B cell (primary cell): ENCODE results near the gene PSMG3. TPM values are rescaled to one million over a fixed set of nuclear protein-coding genes. Genes with fewer than 3 reads are reported as not detected.

Experiments
- ATAC-seq: fragments of 200-7000 bp; cut with Tn5 transposase; one replicate; pipeline ENCODE4 v1.10.0; 2021; ENCODE audit warnings: low read depth, mild to moderate bottlenecking, moderate number of reproducible peaks, moderate library complexity
- CTCF ChIA-PET: fragments of 350-600 bp; sonication (Branson Sonifier 250); formaldehyde crosslinking; loops from one replicate; lab custom pipeline; 2021; ENCODE audit warnings: antibody characterized with exemption, inconsistent platforms; lab: Charles Lee
- POLR2A ChIA-PET: fragments of 350-600 bp; sonication (Branson Sonifier 250); formaldehyde crosslinking; loops from one replicate; lab custom pipeline; 2021; ENCODE audit warnings: antibody characterized with exemption; lab: Charles Lee
- DNase-seq: peaks from one replicate; pipeline ENCODE4 v3.0.0; 2013
- H2AFZ ChIP-seq: 2 replicates; pipeline ENCODE4 v1.6.1; 2012; ENCODE audit warnings: mild to moderate bottlenecking, low read depth, low read length; ENCODE audit not compliant: insufficient read depth, poor library complexity, severe bottlenecking
- H3K27ac ChIP-seq, 2 donors: 1 replicate in 1 of 2; 2 replicates in 1 of 2; pipeline ENCODE4 v1.5.1; 2012 to 2013; ENCODE audit warnings: low read length in 2 of 2, mild to moderate bottlenecking in 2 of 2, moderate library complexity in 1 of 2
- H3K27me3 ChIP-seq, 4 experiments: fragments of 200-600 bp in 1 of 4; sonication (generic) in 1 of 4; replicated peaks in 1 of 4; 1 replicate in 2 of 4; 2 replicates in 2 of 4; pipeline versions ENCODE4 v1.6.1 to v1.7.0; 2013 to 2016; ENCODE audit warnings: low read length in 3 of 4, mild to moderate bottlenecking in 2 of 4, mixed read lengths in 1 of 4, moderate library complexity in 1 of 4; ENCODE audit not compliant: insufficient read depth in 4 of 4, control insufficient read depth in 3 of 4; ENCODE audit errors: control extremely low read depth in 1 of 4
- H3K36me3 ChIP-seq, 2 experiments: replicated peaks in 1 of 2; 1 replicate in 1 of 2; 2 replicates in 1 of 2; pipeline versions ENCODE4 v1.6.1 to v1.7.1; 2013; ENCODE audit warnings: low read length in 1 of 2; ENCODE audit not compliant: insufficient read depth in 2 of 2, control insufficient read depth in 1 of 2; ENCODE audit errors: control extremely low read depth in 1 of 2, extremely low read depth in 1 of 2
- H3K4me1 ChIP-seq, 2 donors: fragments of 200-600 bp in 1 of 2; sonication (generic) in 1 of 2; 1 replicate in 1 of 2; 2 replicates in 1 of 2; pipeline versions ENCODE4 v1.5.1 to v1.6.1; 2013 to 2017; ENCODE audit warnings: low read length in 2 of 2; ENCODE audit not compliant: control insufficient read depth in 2 of 2, insufficient read depth in 2 of 2
- H3K4me2 ChIP-seq: replicated peaks from 2 replicates; pipeline ENCODE3; 2012; ENCODE audit warnings: mild to moderate bottlenecking, low read depth, low read length; ENCODE audit not compliant: poor library complexity, severe bottlenecking
- H3K4me3 ChIP-seq, 5 experiments: fragments of 200-600 bp in 1 of 5; sonication (generic) in 1 of 5; 1 replicate in 3 of 5; 2 replicates in 2 of 5; pipeline versions ENCODE4 v1.5.1 to v1.7.0; 2011 to 2016; ENCODE audit warnings: low read length in 4 of 5, mild to moderate bottlenecking in 4 of 5, low read depth in 2 of 5, control low read depth in 1 of 5, moderate library complexity in 1 of 5; ENCODE audit not compliant: insufficient read depth in 1 of 5; ENCODE audit errors: control extremely low read depth in 1 of 5, extremely low read depth in 1 of 5
- H3K79me2 ChIP-seq: fragments of 200-600 bp; sonication (generic); one replicate; pipeline ENCODE4 v1.6.0; 2016; ENCODE audit warnings: low read length; ENCODE audit not compliant: control insufficient read depth, insufficient read depth
- H3K9ac ChIP-seq: fragments of 200-600 bp; sonication (generic); 2 replicates; pipeline ENCODE4 v1.6.1; 2017; ENCODE audit warnings: mild to moderate bottlenecking, low read length, moderate library complexity
- H3K9me3 ChIP-seq, 3 donors: one replicate each; pipeline versions ENCODE4 v1.6.1 to v1.7.1; 2013; ENCODE audit warnings: low read length in 2 of 3; ENCODE audit not compliant: control insufficient read depth in 2 of 3, insufficient read depth in 1 of 3; ENCODE audit errors: control extremely low read depth in 1 of 3
- H4K20me1 ChIP-seq: 2 replicates; pipeline ENCODE4 v1.6.0; 2012; ENCODE audit warnings: mild to moderate bottlenecking, low read length; ENCODE audit not compliant: insufficient read depth, control insufficient read depth, poor library complexity, severe bottlenecking
- H3K27ac Mint-ChIP-seq: one replicate; pipeline ENCODE4 v1.8.0; 2021; ENCODE audit warnings: mixed read lengths
- H3K27me3 Mint-ChIP-seq: one replicate; pipeline ENCODE4 v1.8.0; 2021; ENCODE audit warnings: mixed read lengths
- H3K4me1 Mint-ChIP-seq: one replicate; pipeline ENCODE4 v1.8.0; 2021; ENCODE audit warnings: mixed read lengths
- H3K4me3 Mint-ChIP-seq: one replicate; pipeline ENCODE4 v1.8.0; 2021; ENCODE audit warnings: mixed read lengths
- H3K9me3 Mint-ChIP-seq: one replicate; pipeline ENCODE4 v1.8.0; 2022; ENCODE audit warnings: mixed read lengths; ENCODE audit not compliant: insufficient read depth
- CTCF ChIP-seq: fragments of 200-600 bp; IDR thresholded peaks from one replicate; pipeline ENCODE4 v1.8.0; 2022; ENCODE audit warnings: antibody characterized with exemption, mild to moderate bottlenecking
- EZH2 ChIP-seq: IDR thresholded peaks from 2 replicates; pipeline ENCODE4 v1.6.1; 2012; ENCODE audit warnings: borderline replicate concordance, low read depth, mild to moderate bottlenecking, moderate library complexity, low read length; ENCODE audit not compliant: insufficient read depth, poor library complexity, severe bottlenecking
- WGBS: methylation state at CpG from one replicate; pipeline ENCODE4 v1.1.5; 2013; ENCODE audit warnings: missing lambda C conversion rate; ENCODE audit not compliant: insufficient coverage; 5-methylcytosine and 5-hydroxymethylcytosine counted together
- intact Hi-C: fragments of 100-400 bp; cut with micrococcal nuclease; formaldehyde crosslinking; loops from one replicate; pipeline ENCODE4 v1.10.0; 2022
- polyA plus RNA-seq: library from polyadenylated mRNA; depleted of rRNA; stranded (reverse); fragments of >200 nt; gene quantifications from 2 replicates; pipeline ENCODE4 v1.2.3, GENCODE V29; 2012
- total RNA-seq, 2 donors: library from RNA; stranded (reverse); fragments of 120-200 nt in 1 of 2; gene quantifications; 1 replicate in 1 of 2; 2 replicates in 1 of 2; pipeline versions ENCODE4 v1.2.3 to v1.2.4, GENCODE V29; 2013 to 2022

The PSMG3 gene
- total and polyA plus RNA-seq, 2 donors (not counting 1 experiment from before 2014, with no cell fraction given), result 27.4 to 75.7 TPM

GRCh38 chr7:1557771-1558170, 12.1 kb downstream of the PSMG3 start:
- H4K20me1 ChIP-seq, result no peaks in the 10 kb centered on the region
- H3K9me3 ChIP-seq, result no peaks in the 10 kb centered on the region
- DNase-seq (no peak), ATAC-seq (no peak)
- ChIA-PET POLR2A (no interaction called here), CTCF (no interaction called here)
- H3K27ac Mint-ChIP-seq, result no peak overlapping the region
- no peak overlapping the region for H3K4me3 ChIP-seq
- no peaks in the 10 kb centered on the region for H3K36me3 ChIP-seq
- no peaks in the 10 kb centered on the region for H3K9me3 Mint-ChIP-seq
- 92% methylated on average over 10 of the region's 10 CpGs for WGBS
- H3K4me1 Mint-ChIP-seq, result peaks cover 3% of the 10 kb centered on the region
- intact Hi-C loops, result no loop called here
- no peak overlapping the region for H3K4me2 ChIP-seq
- H3K27me3 ChIP-seq, result no peaks in the 10 kb centered on the region
- TF ChIP-seq EZH2, result no peak
- no peak for TF ChIP-seq CTCF
- H3K4me3 Mint-ChIP-seq, result no peak overlapping the region
- peaks cover 0 to 7% of the 10 kb centered on the region in 2 donors for H3K4me1 ChIP-seq
- H3K79me2 ChIP-seq, result no peaks in the 10 kb centered on the region
- H3K27ac ChIP-seq, result no peak overlapping the region
- H3K27me3 Mint-ChIP-seq, result peaks cover 4% of the 10 kb centered on the region
- H3K9ac ChIP-seq, result no peak overlapping the region
- no peak overlapping the region for H2AFZ ChIP-seq

GRCh38 chr7:1557006-1557405, 12.8 kb downstream of the PSMG3 start:
- no peak overlapping the region for H2AFZ ChIP-seq
- POLR2A ChIA-PET, result interaction anchor here (0.8 kb wide), 1 partner anchor 21 kb away, joined by 14 read pairs; no protein-coding TSS in a partner anchor
- no peaks in the 10 kb centered on the region for H3K36me3 ChIP-seq
- no peak overlapping the region for H3K4me3 ChIP-seq
- no peak overlapping the region for H3K9ac ChIP-seq
- Mint-ChIP-seq H3K4me3 (no peak overlapping the region), H3K27ac (no peak overlapping the region), H3K27me3 (peaks cover 2% of the 10 kb centered on the region), H3K9me3 (no peaks in the 10 kb centered on the region), H3K4me1 (peaks cover 3% of the 10 kb centered on the region)
- TF ChIP-seq EZH2 (no peak), CTCF (no peak)
- H4K20me1 ChIP-seq, result no peaks in the 10 kb centered on the region
- 98% methylated on average over 6 of the region's 7 CpGs for WGBS
- H3K27ac ChIP-seq, result no peak overlapping the region
- intact Hi-C loops, result no loop called here
- H3K79me2 ChIP-seq, result no peaks in the 10 kb centered on the region
- CTCF ChIA-PET, result interaction anchor here (0.8 to 1.4 kb wide), 5 partner anchors 25 to 60 kb away, joined by 3 to 8 read pairs (median 3); no protein-coding TSS in a partner anchor
- ATAC-seq (no peak), DNase-seq (no peak)
- no peaks in the 10 kb centered on the region for H3K9me3 ChIP-seq
- H3K4me2 ChIP-seq, result no peak overlapping the region
- peaks cover 0 to 7% of the 10 kb centered on the region in 2 donors for H3K4me1 ChIP-seq
- no peaks in the 10 kb centered on the region for H3K27me3 ChIP-seq
